Endothelial cell of umbilical vein (primary cell): ENCODE results near the gene YARS1. TPM values are rescaled to one million over a fixed set of nuclear protein-coding genes. Genes with fewer than 3 reads are reported as not detected.

Experiments used
- BruUV-seq: library from RNA; stranded (reverse); fragments of 400-500 nt; replicated peaks from 2 replicates; lab custom pipeline; 2021; lab: Mats Ljungman, UMichigan
- CTCF ChIA-PET: fragments of 300-600, 350-600 bp; sonication (Branson Sonifier 250); formaldehyde crosslinking; loops from one replicate; lab custom pipeline; 2021; ENCODE audit warnings: antibody characterized with exemption, inconsistent platforms; lab: Charles Lee
- POLR2A ChIA-PET: fragments of 300-600, 350-600 bp; sonication (Branson Sonifier 250); formaldehyde crosslinking; loops from one replicate; lab custom pipeline; 2021; ENCODE audit warnings: antibody characterized with exemption, inconsistent platforms; lab: Charles Lee
- DNase-seq: peaks from one replicate; pipeline ENCODE4 v3.0.0-alpha.2; 2011; ENCODE audit warnings: low read depth, low spot score
- FAIRE-seq: peaks from 2 replicates; lab custom pipeline; 2011; peaks lifted over from hg19 to GRCh38; lab: Jason Lieb, UNC
- H2AFZ ChIP-seq: 2 replicates; pipeline ENCODE4 v1.6.0; 2012; ENCODE audit warnings: low read depth, low read length, control low read depth, inconsistent platforms
- H3K27ac ChIP-seq: 2 replicates; pipeline ENCODE4 v1.5.1; 2011; ENCODE audit warnings: low read depth, mild to moderate bottlenecking, control low read depth, low read length, moderate library complexity; ENCODE audit not compliant: insufficient read depth
- H3K27me3 ChIP-seq, 2 experiments: 2 replicates each; pipeline versions ENCODE4 v1.6.0 to v1.6.1; 2011; ENCODE audit warnings: low read length in 2 of 2, mixed read lengths in 1 of 2; ENCODE audit not compliant: control insufficient read depth in 2 of 2, insufficient read depth in 2 of 2
- H3K36me3 ChIP-seq, 2 experiments: 2 replicates in 1 of 2; 3 replicates in 1 of 2; pipeline ENCODE4 v1.5.1; 2011; ENCODE audit warnings: low read length in 2 of 2, mild to moderate bottlenecking in 1 of 2, moderate library complexity in 1 of 2; ENCODE audit not compliant: control insufficient read depth in 2 of 2, insufficient read depth in 2 of 2; ENCODE audit errors: extremely low read depth in 1 of 2
- H3K4me1 ChIP-seq: 3 replicates; pipeline ENCODE4 v1.5.1; 2011; ENCODE audit warnings: mild to moderate bottlenecking, low read length; ENCODE audit not compliant: control insufficient read depth, insufficient read depth; ENCODE audit errors: extremely low read depth
- H3K4me2 ChIP-seq: 2 replicates; pipeline ENCODE4 v1.6.1; 2011; ENCODE audit warnings: low read length, control low read depth, mixed read lengths; ENCODE audit not compliant: insufficient read depth
- H3K4me3 ChIP-seq, 3 experiments: fragments of 200-600 bp in 1 of 3; sonication (generic), shearing (Covaris generic) in 1 of 3; replicated peaks in 1 of 3; 2 replicates each; pipeline ENCODE4 v1.5.1; 2011 to 2016; ENCODE audit warnings: control low read depth in 3 of 3, low read length in 3 of 3, mild to moderate bottlenecking in 2 of 3, inconsistent platforms in 1 of 3, low read depth in 1 of 3, moderate library complexity in 1 of 3; ENCODE audit not compliant: insufficient read depth in 1 of 3
- H3K79me2 ChIP-seq: 2 replicates; pipeline ENCODE4 v1.6.0; 2012; ENCODE audit warnings: low read length, inconsistent platforms; ENCODE audit not compliant: control insufficient read depth, insufficient read depth
- H3K9ac ChIP-seq: replicated peaks from 2 replicates; pipeline ENCODE3; 2011; ENCODE audit warnings: low read length, control low read depth; ENCODE audit not compliant: insufficient read depth; ENCODE audit errors: extremely low read depth
- H3K9me1 ChIP-seq: replicated peaks from 3 replicates; pipeline ENCODE4 v1.6.0; 2011; ENCODE audit warnings: mild to moderate bottlenecking, low read length; ENCODE audit not compliant: control insufficient read depth, insufficient read depth; ENCODE audit errors: extremely low read depth
- H3K9me3 ChIP-seq: replicated peaks from 2 replicates; pipeline ENCODE4 v1.5.1; 2012; ENCODE audit warnings: low read length, inconsistent platforms; ENCODE audit not compliant: control insufficient read depth, insufficient read depth
- H4K20me1 ChIP-seq: replicated peaks from 2 replicates; pipeline ENCODE3; 2011; ENCODE audit warnings: mild to moderate bottlenecking, low read length; ENCODE audit not compliant: control insufficient read depth, insufficient read depth; ENCODE audit errors: extremely low read depth
- CTCF ChIP-seq, 2 donors: IDR thresholded peaks; 1 replicate in 1 of 2; 2 replicates in 1 of 2; pipeline ENCODE4 v1.5.1; 2011; ENCODE audit warnings: low read length in 2 of 2, mild to moderate bottlenecking in 2 of 2, moderate library complexity in 2 of 2, control low read depth in 1 of 2, inconsistent platforms in 1 of 2, low read depth in 1 of 2; ENCODE audit not compliant: insufficient read depth in 1 of 2; ENCODE audit errors: extremely low read depth in 1 of 2
- EZH2 ChIP-seq: IDR thresholded peaks from 2 replicates; pipeline ENCODE4 v1.6.1; 2012; ENCODE audit warnings: borderline replicate concordance, low read depth, mild to moderate bottlenecking, moderate library complexity, low read length, inconsistent platforms; ENCODE audit not compliant: severe bottlenecking
- FOS ChIP-seq: IDR thresholded peaks from 2 replicates; pipeline ENCODE4 v1.6.1; 2011; ENCODE audit warnings: mild to moderate bottlenecking, low read length, moderate library complexity, borderline replicate concordance; ENCODE audit not compliant: insufficient read depth
- GATA2 ChIP-seq: IDR thresholded peaks from 2 replicates; pipeline ENCODE4 v1.7.0; 2011; ENCODE audit warnings: low read depth, mild to moderate bottlenecking, moderate library complexity, mixed read lengths, low read length; ENCODE audit not compliant: insufficient read length, insufficient read depth
- JUN ChIP-seq: IDR thresholded peaks from 2 replicates; pipeline ENCODE4 v1.6.1; 2011; ENCODE audit warnings: borderline replicate concordance, low read depth; ENCODE audit not compliant: insufficient read length, insufficient read depth
- MAX ChIP-seq: IDR thresholded peaks from 2 replicates; pipeline ENCODE4 v1.6.1; 2011; ENCODE audit not compliant: insufficient read depth, insufficient read length
- MYC ChIP-seq: IDR thresholded peaks from one replicate; pipeline ENCODE4 v1.6.1; 2011; ENCODE audit warnings: mild to moderate bottlenecking, low read depth, low read length
- POLR2A ChIP-seq: IDR thresholded peaks from 2 replicates; pipeline ENCODE4 v1.6.1; 2012; ENCODE audit warnings: low read depth, mild to moderate bottlenecking, control low read depth, low read length
- POLR2AphosphoS5 ChIP-seq: IDR thresholded peaks from 2 replicates; pipeline ENCODE4 v1.6.1; 2012; ENCODE audit warnings: low read depth, mild to moderate bottlenecking, control low read depth, low read length, moderate library complexity; ENCODE audit not compliant: insufficient read depth
- dilution Hi-C: fragments of 300-500 bp; cut with MboI; formaldehyde crosslinking; loops from one replicate; pipeline ENCODE4 v1.15.0; 2019; ENCODE audit warnings: low sequenced_read_pairs; ENCODE audit not compliant: extremely low pct_ligation_motif_present
- intact Hi-C: fragments of 100-400 bp; cut with micrococcal nuclease; formaldehyde crosslinking; loops from one replicate; pipeline ENCODE4 v1.10.0; 2022
- polyA plus RNA-seq, 4 experiments: library from polyadenylated mRNA; depleted of rRNA in 3 of 4; stranded (reverse) in 3 of 4; unstranded in 1 of 4; fragments of >200 nt; gene quantifications; 2 replicates each; pipeline versions ENCODE4 v1.2.1 to v1.2.3, GENCODE V29; 2011 to 2012; ENCODE audit warnings: missing spikeins in 1 of 4
- total RNA-seq: library from RNA; stranded (reverse); gene quantifications from 2 replicates; pipeline ENCODE4 v1.2.3, GENCODE V29; 2021

Gene YARS1
- total and polyA plus RNA-seq, 2 donors (not counting 3 experiments of a cell fraction or from before 2014, with no cell fraction given), result 38.2 to 144 TPM

- Histone ChIP-seq H3K9me1 (no peaks in the 10 kb centered on the region), H3K4me3 (no peak overlapping the region), H3K36me3 (no peaks in the 10 kb centered on the region), H3K4me2 (no peak overlapping the region), H3K27me3 (peaks cover 0 to 4% of the 10 kb centered on the region in 2 experiments), H3K79me2 (no peaks in the 10 kb centered on the region), H3K4me1 (no peaks in the 10 kb centered on the region), H2AFZ (no peak overlapping the region), H3K27ac (no peak overlapping the region), H4K20me1 (no peaks in the 10 kb centered on the region), H3K9me3 (no peaks in the 10 kb centered on the region), H3K9ac (no peak overlapping the region)
- CTCF ChIA-PET, result interaction anchor here (0.7 to 4.5 kb wide), 6 partner anchors 10 to 50 kb away, joined by 3 to 24 read pairs (median 6); no protein-coding TSS in a partner anchor
- TF ChIP-seq JUN, result no peak
- TF ChIP-seq GATA2, result no peak
- no peak for TF ChIP-seq MAX
- no peak for TF ChIP-seq CTCF (IDR thresholded peaks at IDR 0.05; ENCODE audit: extremely low read depth in 1 of 2, insufficient read depth in 1 of 2, low read depth in 1 of 2, low read length in 2 of 2)
- TF ChIP-seq POLR2A, result no peak
- TF ChIP-seq POLR2AphosphoS5, result no peak
- TF ChIP-seq FOS, result no peak
- TF ChIP-seq EZH2, result no peak
- TF ChIP-seq MYC, result no peak
- dilution Hi-C loops, result no loop called here
- POLR2A ChIA-PET, result no interaction called here
- FAIRE-seq (no peak), DNase-seq (no peak)
- BruUV-seq, result no TSS peak
- intact Hi-C loops, result no loop called here
Observed at GRCh38 chr1:32758795-32759430, 58.2 kb downstream of the YARS1 start.
